SU-DHL-6 (cell line): ENCODE results near the gene LIFR.

Experiments used
- H2AFZ ChIP-seq: fragments of 200-600 bp; sonication (generic); 2 replicates; pipeline ENCODE4 v1.6.1; 2014; ENCODE audit warnings: low read depth, mild to moderate bottlenecking, moderate library complexity, mixed read lengths, antibody characterized with exemption, low read length; ENCODE audit not compliant: severe bottlenecking
- H3F3A ChIP-seq: fragments of 200-600 bp; shearing (Covaris generic); 2 replicates; pipeline ENCODE4 v1.6.0; 2016; ENCODE audit warnings: antibody characterized with exemption, mild to moderate bottlenecking; ENCODE audit not compliant: insufficient read depth
- H3K27ac ChIP-seq: fragments of 200-600 bp; sonication (generic); 2 replicates; pipeline ENCODE4 v1.5.1; 2016; ENCODE audit warnings: low read depth, mild to moderate bottlenecking, low read length, moderate library complexity, mixed read lengths
- H3K27me3 ChIP-seq: fragments of 200-600 bp; sonication (generic), shearing (Covaris generic); 2 replicates; pipeline ENCODE4 v1.6.0; 2014; ENCODE audit warnings: mild to moderate bottlenecking, low read length
- H3K36me3 ChIP-seq: fragments of 200-600 bp; sonication (generic); 2 replicates; pipeline ENCODE4 v1.6.1; 2014; ENCODE audit warnings: mild to moderate bottlenecking, low read length, mixed read lengths
- H3K4me2 ChIP-seq: fragments of 300-600, 200-600 bp; shearing (Covaris generic), sonication (generic); 2 replicates; pipeline ENCODE4 v1.6.0; 2014; ENCODE audit warnings: low read length, low read depth, mild to moderate bottlenecking; ENCODE audit not compliant: poor library complexity, severe bottlenecking
- H3K4me3 ChIP-seq: fragments of 200-600 bp; sonication (generic); 2 replicates; pipeline ENCODE4 v1.5.1; 2014; ENCODE audit warnings: antibody characterized with exemption, low read length, mild to moderate bottlenecking, mixed read lengths; ENCODE audit not compliant: insufficient read depth, poor library complexity, severe bottlenecking
- H3K79me2 ChIP-seq: fragments of 200-600 bp; sonication (generic); 2 replicates; pipeline ENCODE4 v1.6.1; 2014; ENCODE audit warnings: mild to moderate bottlenecking, low read length, moderate library complexity; ENCODE audit not compliant: insufficient read depth
- H3K9ac ChIP-seq: fragments of 200-600 bp; sonication (generic); 2 replicates; pipeline ENCODE4 v1.7.0; 2014; ENCODE audit warnings: mild to moderate bottlenecking, low read length
- H3K9me2 ChIP-seq: fragments of 200-600 bp; sonication (generic); replicated peaks from 2 replicates; pipeline ENCODE4 v1.6.1; 2014; ENCODE audit warnings: low read length; ENCODE audit not compliant: insufficient read depth
- H3K9me3 ChIP-seq: fragments of 200-600 bp; sonication (generic); 2 replicates; pipeline ENCODE4 v1.6.1; 2014; ENCODE audit warnings: low read length, mixed read lengths; ENCODE audit not compliant: insufficient read depth
- H4K20me1 ChIP-seq: fragments of 200-600 bp; sonication (generic); 2 replicates; pipeline ENCODE4 v1.6.1; 2014; ENCODE audit warnings: low read depth, mild to moderate bottlenecking, antibody characterized with exemption, low read length, moderate library complexity, mixed read lengths
- EZH2phosphoT487 ChIP-seq: fragments of 200-600 bp; sonication (generic), shearing (Covaris generic); conservative IDR thresholded peaks from 2 replicates; pipeline ENCODE4 v1.6.1; 2018; ENCODE audit warnings: mild to moderate bottlenecking, antibody characterized with exemption, low read length, moderate library complexity, mixed read lengths
- TF ChIP-seq, protein P1 (sequence below): fragments of 200-600 bp; sonication (generic); IDR thresholded peaks from one replicate; pipeline ENCODE4 v1.5.1; 2017; ENCODE audit warnings: antibody characterized with exemption, mild to moderate bottlenecking, low read length, moderate library complexity; ENCODE audit not compliant: insufficient read depth, poor library complexity, severe bottlenecking

The LIFR gene

DNA sequence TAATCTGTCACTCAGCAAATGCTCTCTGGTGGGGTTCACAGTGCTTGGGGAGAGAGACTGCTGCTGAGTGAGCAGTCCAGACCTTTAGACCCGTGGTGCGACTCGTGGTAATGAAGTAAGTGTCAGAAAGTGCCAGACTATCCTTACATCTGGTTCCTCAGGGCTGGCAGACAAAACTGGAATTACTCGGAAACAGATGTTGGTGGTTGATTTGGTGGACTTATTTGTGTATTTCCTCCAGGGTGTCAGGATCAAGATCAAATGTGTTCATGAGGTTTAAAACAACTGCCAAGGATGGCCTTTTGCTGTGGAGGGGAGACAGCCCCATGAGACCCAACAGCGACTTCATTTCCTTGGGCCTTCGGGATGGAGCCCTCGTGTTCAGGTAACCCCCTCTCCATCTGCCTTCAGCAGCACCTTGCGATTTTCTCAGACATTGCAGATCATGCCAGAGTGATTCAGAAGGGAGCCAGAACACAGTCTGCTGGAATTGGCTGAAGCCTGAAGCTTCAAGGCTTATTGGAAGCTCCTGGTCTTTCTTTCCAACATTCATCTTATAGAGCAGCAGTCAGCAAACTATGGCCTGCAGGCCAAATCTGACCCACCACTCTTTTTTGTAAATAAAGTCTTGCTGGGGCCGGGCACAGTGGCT lies 105.2 kb downstream of the LIFR start:
- Histone ChIP-seq H4K20me1 (no peaks in the 10 kb centered on the region; the same call in 1 of the 2 replicates), H3K27ac (no peak overlapping the region), H3K4me3 (no peak overlapping the region), H3K27me3 (no peaks in the 10 kb centered on the region), H3K36me3 (no peaks in the 10 kb centered on the region), H3K4me2 (no peak overlapping the region), H3K9me3 (no peaks in the 10 kb centered on the region), H2AFZ (no peak overlapping the region), H3K79me2 (no peaks in the 10 kb centered on the region), H3K9me2 (no peaks in the 10 kb centered on the region), H3F3A (0 out of 2 replicates have a peak, but pooled peaks cover 3% of the 10 kb centered on the region), H3K9ac (no peak overlapping the region)
- no peak for TF ChIP-seq EZH2phosphoT487
- TF ChIP-seq, protein P1, sequence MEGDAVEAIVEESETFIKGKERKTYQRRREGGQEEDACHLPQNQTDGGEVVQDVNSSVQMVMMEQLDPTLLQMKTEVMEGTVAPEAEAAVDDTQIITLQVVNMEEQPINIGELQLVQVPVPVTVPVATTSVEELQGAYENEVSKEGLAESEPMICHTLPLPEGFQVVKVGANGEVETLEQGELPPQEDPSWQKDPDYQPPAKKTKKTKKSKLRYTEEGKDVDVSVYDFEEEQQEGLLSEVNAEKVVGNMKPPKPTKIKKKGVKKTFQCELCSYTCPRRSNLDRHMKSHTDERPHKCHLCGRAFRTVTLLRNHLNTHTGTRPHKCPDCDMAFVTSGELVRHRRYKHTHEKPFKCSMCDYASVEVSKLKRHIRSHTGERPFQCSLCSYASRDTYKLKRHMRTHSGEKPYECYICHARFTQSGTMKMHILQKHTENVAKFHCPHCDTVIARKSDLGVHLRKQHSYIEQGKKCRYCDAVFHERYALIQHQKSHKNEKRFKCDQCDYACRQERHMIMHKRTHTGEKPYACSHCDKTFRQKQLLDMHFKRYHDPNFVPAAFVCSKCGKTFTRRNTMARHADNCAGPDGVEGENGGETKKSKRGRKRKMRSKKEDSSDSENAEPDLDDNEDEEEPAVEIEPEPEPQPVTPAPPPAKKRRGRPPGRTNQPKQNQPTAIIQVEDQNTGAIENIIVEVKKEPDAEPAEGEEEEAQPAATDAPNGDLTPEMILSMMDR = no peak

DNA sequence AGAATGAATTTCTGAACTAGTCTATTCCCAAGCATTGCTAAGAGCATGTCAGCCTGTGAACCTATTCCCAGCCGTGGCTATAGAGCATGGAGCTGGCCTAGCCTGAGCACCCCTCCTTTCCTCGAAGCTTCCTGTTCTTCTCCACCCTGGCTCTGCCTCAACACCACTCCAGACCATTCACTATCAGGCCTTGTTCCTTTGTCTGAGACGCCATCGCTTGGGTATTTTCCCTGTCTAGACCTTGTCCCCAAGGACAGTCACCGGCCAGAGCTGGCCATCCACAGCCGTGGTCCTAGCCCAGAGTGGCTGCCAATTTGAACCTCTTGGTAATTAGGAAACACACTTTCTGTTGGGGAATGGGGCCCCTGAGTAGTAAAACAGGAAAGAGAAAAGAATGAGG lies 105.8 kb downstream of the LIFR start:
- Histone ChIP-seq H4K20me1 (no peaks in the 10 kb centered on the region; the same call in 1 of the 2 replicates), H3K9me2 (no peaks in the 10 kb centered on the region), H3K27me3 (no peaks in the 10 kb centered on the region), H3K79me2 (no peaks in the 10 kb centered on the region), H3K9ac (no peak overlapping the region), H3K4me2 (no peak overlapping the region), H3K9me3 (no peaks in the 10 kb centered on the region), H2AFZ (no peak overlapping the region), H3K4me3 (no peak overlapping the region), H3K27ac (no peak overlapping the region), H3K36me3 (no peaks in the 10 kb centered on the region), H3F3A (0 out of 2 replicates have a peak, but pooled peaks cover 3% of the 10 kb centered on the region)
- TF ChIP-seq, protein P1 = no peak
- TF ChIP-seq EZH2phosphoT487 = no peak

DNA sequence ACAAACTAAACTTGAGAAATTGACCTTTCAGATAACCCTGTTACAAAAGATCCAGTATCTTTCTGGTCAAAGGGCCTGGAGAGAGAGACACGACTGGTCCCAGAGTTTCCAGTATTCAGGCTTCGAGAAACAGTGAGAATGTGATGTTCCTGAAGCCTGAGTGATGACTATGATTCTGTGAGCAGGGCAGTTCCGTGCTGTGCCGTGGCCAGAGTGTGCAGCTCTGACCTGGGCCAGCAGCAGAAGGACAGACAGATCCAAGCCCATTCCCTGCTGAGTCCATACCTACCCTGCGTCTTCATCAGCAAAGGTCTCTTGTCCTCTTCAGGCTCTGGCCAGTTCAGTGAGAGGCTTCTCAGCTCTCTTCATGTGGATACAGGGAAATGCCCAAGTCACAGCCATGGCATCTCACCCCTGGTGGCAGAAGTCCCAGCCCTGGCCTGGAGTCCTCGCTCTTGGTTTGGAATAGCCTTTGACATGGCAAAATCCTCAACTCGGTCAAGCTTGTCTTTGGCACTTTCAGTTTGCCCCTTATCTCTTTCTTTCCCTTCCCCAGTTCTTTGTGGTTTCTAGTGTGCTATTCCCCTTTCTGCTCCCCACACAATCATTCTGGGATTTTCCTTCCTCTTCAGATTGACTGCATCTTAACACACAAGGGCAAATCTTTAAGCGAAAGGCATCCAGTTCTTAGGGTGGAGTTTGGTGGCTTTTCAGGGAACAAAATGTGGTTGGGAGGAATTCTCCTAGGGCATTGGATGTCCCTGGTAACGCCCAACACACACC lies 107.7 kb downstream of the LIFR start:
- Histone ChIP-seq H3K36me3 (no peaks in the 10 kb centered on the region), H3K4me3 (no peak overlapping the region), H3F3A (0 out of 2 replicates have a peak, but pooled peaks cover 3% of the 10 kb centered on the region), H2AFZ (no peak overlapping the region), H3K27ac (no peak overlapping the region), H3K4me2 (no peak overlapping the region), H3K27me3 (no peaks in the 10 kb centered on the region), H3K9ac (no peak overlapping the region), H3K9me3 (no peaks in the 10 kb centered on the region), H3K9me2 (no peaks in the 10 kb centered on the region), H4K20me1 (no peaks in the 10 kb centered on the region; the same call in 1 of the 2 replicates), H3K79me2 (no peaks in the 10 kb centered on the region)
- no peak for TF ChIP-seq EZH2phosphoT487
- TF ChIP-seq, protein P1 = no peak
